Omental fat pad (tissue), 4 donors: ENCODE data around the gene AKAP13. TPM values are rescaled to one million over a fixed set of nuclear protein-coding genes. Genes with fewer than 3 reads are reported as not detected.

Experiments used
- ATAC-seq: fragments of 150-250 bp; one replicate; pipeline ENCODE4 v1.9.1; 2016; ENCODE audit warnings: mild to moderate bottlenecking, moderate library complexity; ENCODE audit not compliant: low FRiP score
- DNase-seq: peaks from one replicate; pipeline ENCODE4 v3.0.0-alpha.2; 2019; ENCODE audit warnings: low spot score
- total RNA-seq, 4 donors: library from RNA; depleted of rRNA; stranded (reverse); fragments of >200 nt; gene quantifications; one replicate each; pipeline ENCODE4 v1.1.0, GENCODE V29; 2016
- TF ChIP-seq, protein P1 (sequence below), 3 donors: fragments of 450-650 bp; IDR thresholded peaks; one replicate each; pipeline ENCODE4 v1.5.1; 2016 to 2017; ENCODE audit warnings: antibody characterized with exemption in 3 of 3, mild to moderate bottlenecking in 3 of 3, moderate library complexity in 2 of 3

Gene AKAP13
- total RNA-seq, 4 donors from 2014 or later, result 162 to 301 (median 216) TPM

DNA sequence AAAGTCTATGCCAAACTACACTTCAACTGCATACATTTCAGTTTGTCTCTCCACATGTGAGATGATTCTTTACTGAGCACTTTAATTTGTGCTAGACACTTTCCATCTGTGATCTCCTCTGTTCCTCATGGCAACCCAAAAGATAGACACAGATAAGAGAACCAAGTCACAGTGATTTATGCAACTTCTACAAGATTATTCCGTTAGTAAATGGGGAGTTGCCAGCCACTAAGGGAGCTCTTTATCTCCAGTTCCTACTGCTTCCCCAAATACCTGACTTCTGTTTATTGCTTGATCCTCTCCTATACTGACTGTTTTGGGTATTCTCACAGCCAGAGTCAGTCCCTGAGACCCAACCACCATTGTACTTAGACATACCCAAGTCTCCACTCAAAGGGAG is 24.1 kb upstream of the AKAP13 start:
- TF ChIP-seq, protein P1, sequence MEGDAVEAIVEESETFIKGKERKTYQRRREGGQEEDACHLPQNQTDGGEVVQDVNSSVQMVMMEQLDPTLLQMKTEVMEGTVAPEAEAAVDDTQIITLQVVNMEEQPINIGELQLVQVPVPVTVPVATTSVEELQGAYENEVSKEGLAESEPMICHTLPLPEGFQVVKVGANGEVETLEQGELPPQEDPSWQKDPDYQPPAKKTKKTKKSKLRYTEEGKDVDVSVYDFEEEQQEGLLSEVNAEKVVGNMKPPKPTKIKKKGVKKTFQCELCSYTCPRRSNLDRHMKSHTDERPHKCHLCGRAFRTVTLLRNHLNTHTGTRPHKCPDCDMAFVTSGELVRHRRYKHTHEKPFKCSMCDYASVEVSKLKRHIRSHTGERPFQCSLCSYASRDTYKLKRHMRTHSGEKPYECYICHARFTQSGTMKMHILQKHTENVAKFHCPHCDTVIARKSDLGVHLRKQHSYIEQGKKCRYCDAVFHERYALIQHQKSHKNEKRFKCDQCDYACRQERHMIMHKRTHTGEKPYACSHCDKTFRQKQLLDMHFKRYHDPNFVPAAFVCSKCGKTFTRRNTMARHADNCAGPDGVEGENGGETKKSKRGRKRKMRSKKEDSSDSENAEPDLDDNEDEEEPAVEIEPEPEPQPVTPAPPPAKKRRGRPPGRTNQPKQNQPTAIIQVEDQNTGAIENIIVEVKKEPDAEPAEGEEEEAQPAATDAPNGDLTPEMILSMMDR (IDR thresholded peaks at IDR 0.05), result no peak
- no peak for ATAC-seq
- DNase-seq, result no peak

DNA sequence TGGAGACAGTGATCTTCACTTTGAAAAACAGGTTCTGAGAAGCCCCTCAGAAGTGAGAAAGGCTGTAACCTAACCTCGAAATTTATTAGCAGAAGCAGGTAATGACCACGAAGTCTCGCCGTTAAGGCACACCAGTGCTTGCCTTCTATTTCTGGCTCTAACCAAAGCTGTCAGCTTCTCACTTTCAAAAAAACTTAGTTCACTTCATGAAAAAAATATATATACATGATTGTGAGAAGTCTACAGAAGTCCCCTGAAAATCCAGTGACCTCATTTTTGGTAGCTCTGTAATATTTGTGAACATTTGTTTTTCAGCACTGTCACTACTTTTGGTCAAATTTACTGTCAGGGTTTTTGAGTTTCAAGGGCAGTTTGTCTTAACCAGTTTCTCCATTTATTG is 19.1 kb upstream of the AKAP13 start:
- ATAC-seq, result no peak
- TF ChIP-seq, protein P1 (IDR thresholded peaks at IDR 0.05), result no peak
- DNase-seq, result no peak

DNA sequence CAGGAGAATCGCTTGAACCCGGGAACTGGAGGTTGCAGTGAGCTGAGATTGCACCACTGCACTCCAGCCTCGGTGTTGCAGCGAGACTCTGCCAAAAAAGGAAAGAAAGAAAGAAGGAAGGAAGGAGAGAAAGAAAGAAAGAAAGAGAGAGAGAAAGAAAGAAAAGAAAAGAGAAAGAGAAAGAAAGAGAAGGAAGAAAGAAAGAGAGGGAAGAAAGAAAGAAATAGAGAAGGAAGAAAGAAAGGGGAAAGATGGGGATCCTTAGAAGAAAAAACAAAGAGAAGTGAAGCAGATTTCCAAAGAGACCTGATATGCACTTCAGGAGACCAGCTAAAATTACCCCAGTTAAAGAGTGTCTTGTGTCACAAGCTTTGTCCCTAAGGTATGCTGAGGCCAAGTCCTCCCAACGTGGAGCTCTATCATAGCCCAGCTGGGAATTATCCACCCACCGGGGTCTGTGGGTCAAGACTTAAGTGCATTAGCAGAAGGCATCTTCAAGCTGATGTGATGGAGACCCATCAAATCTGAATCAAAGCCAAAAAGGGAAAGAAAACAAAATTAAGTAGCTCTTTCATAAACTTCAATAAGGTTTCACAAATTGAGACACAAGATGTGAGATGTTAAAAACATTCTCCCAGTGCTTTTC is 17.8 kb upstream of the AKAP13 start:
- no peak for DNase-seq
- no peak for ATAC-seq
- TF ChIP-seq, protein P1 (IDR thresholded peaks at IDR 0.05), result no peak

DNA sequence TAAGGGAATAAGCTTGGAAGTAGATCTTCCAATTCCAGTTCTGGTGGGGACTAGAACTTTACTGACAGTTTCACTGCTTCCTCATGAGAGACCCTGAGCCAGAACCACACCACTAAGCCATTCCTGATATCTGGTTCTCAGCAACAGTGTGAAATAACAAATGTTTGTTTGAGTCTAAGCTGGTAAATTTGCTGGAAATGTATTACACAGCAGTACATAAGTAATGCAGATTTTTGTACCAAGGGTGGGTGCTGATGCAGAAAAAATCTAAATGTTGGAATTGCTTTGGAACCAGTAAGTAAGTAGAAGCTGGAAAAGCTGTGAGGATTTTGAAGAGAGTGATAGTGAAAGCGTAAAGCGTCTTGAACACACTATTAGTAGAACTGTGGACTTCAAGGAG is 14.4 kb upstream of the AKAP13 start:
- DNase-seq, result no peak
- TF ChIP-seq, protein P1 (IDR thresholded peaks at IDR 0.05), result no peak
- no peak for ATAC-seq

DNA sequence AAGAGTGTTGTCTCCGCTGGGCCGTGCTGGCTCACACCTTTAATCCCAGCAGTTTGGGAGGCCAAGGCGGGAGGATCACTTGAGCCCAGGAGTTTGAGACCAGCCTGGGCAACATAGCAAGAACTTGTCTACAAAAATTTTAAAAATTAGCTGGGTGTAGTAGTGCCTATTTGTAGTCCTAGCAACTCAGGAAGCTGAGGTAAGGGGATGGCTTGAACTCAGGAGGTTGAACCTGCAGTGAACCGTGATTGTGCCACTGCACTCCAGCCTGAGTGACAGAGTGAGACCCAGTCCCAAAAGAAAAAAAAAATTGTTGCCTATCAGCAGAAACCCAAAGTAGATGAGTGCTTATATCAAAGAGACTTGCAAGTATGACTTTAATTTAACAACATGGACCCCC is 12.7 kb upstream of the AKAP13 start:
- no peak for ATAC-seq
- no peak for DNase-seq
- TF ChIP-seq, protein P1 (IDR thresholded peaks at IDR 0.05), result no peak

DNA sequence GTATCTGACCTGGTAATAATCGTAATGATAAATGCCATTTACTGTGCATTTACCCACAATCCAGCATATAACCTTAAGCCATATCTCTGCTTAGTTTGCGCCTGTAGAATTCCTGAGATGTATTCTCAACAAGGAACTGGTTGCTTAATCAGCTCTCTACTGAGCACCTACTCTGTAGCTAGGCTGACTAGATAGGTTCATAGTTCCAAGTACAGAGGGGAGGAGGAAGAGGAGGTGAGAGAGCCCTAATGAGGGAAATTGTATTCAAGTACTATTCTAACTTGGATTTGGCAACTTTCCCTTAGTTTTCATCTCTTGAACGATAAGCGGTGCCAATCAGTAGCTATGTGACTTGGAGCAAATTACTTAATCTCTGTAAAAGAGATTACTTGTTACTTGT is 5.6 kb upstream of the AKAP13 start:
- DNase-seq, result no peak
- no peak for ATAC-seq
- TF ChIP-seq, protein P1 (IDR thresholded peaks at IDR 0.05), result no peak

DNA sequence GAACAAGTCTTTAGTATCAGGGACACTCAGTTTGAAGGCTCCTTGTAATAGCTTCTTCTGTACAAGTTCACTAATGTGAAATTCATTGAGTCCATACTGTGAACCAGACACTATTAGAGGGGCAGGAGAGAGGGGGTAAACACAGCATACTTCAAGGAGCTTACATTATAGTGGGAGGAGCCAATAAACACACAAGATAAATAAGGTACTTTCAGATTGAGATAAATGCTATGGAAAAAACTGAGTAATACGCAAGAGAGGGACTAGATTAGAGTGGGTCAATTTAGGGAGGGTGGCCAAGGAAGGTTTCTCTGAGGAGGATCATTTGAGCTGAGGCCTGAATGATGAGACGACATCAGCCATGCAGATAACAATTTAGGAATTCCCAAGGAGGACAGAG is 3.1 kb upstream of the AKAP13 start:
- DNase-seq, result no peak
- TF ChIP-seq, protein P1 (IDR thresholded peaks at IDR 0.05), result no peak
- no peak for ATAC-seq
